Measurements from ENCODE around the gene CDC42EP3.

The CDC42EP3 gene

GRCh38 chr2:37610638-37611289 lies 60.7 kb downstream of the CDC42EP3 start:
- Histone ChIP-seq H3K4me3 (ENCODE audit: low read depth in 1 of 2, low read length in 2 of 2) (no peak overlapping the region), H3K4me2 (ENCODE audit: insufficient read depth, low read length) (no peak overlapping the region), H3K27ac (ENCODE audit: low read length) (no peak overlapping the region), H3K36me3 (ENCODE audit: insufficient read depth, low read length) (no peaks in the 10 kb centered on the region), H3K79me2 (ENCODE audit: insufficient read depth, low read length) (no peaks in the 10 kb centered on the region), H3K9me3 (ENCODE audit: insufficient read depth, low read length, severe bottlenecking) (no peaks in the 10 kb centered on the region), H3K4me1 (ENCODE audit: insufficient read depth, low read length) (no peaks in the 10 kb centered on the region), H2AFZ (ENCODE audit: low read depth, low read length) (no peak overlapping the region), H4K20me1 (ENCODE audit: insufficient read depth, low read length) (no peaks in the 10 kb centered on the region), H3K27me3 (ENCODE audit: insufficient read depth, low read length, poor library complexity) (no peaks in the 10 kb centered on the region), H3K9ac (ENCODE audit: low read depth, low read length) (no peak overlapping the region)
- TF ChIP-seq CTCF (IDR thresholded peaks at IDR 0.05; ENCODE audit: borderline replicate concordance, extremely low read depth, low read length, poor library complexity, severe bottlenecking), result no peak
- no peak for TF ChIP-seq EZH2 (IDR thresholded peaks at IDR 0.05; ENCODE audit: borderline replicate concordance, low read depth, low read length, severe bottlenecking)
- DNase-seq, result no peak
- ATAC-seq (ENCODE audit: insufficient read depth, low read depth), result no peak

- Histone ChIP-seq H3K27ac (ENCODE audit: low read length) (no peak overlapping the region), H4K20me1 (ENCODE audit: insufficient read depth, low read length) (no peaks in the 10 kb centered on the region), H3K36me3 (ENCODE audit: insufficient read depth, low read length) (no peaks in the 10 kb centered on the region), H3K4me2 (ENCODE audit: insufficient read depth, low read length) (no peak overlapping the region), H2AFZ (ENCODE audit: low read depth, low read length) (no peak overlapping the region), H3K9ac (ENCODE audit: low read depth, low read length) (no peak overlapping the region), H3K79me2 (ENCODE audit: insufficient read depth, low read length) (no peaks in the 10 kb centered on the region), H3K4me3 (ENCODE audit: low read depth in 1 of 2, low read length in 2 of 2) (no peak overlapping the region), H3K4me1 (ENCODE audit: insufficient read depth, low read length) (no peaks in the 10 kb centered on the region), H3K9me3 (ENCODE audit: insufficient read depth, low read length, severe bottlenecking) (no peaks in the 10 kb centered on the region), H3K27me3 (ENCODE audit: insufficient read depth, low read length, poor library complexity) (no peaks in the 10 kb centered on the region)
- ATAC-seq (ENCODE audit: insufficient read depth, low read depth), result no peak
- no peak for TF ChIP-seq EZH2 (IDR thresholded peaks at IDR 0.05; ENCODE audit: borderline replicate concordance, low read depth, low read length, severe bottlenecking)
- no peak for DNase-seq
Observed at GRCh38 chr2:37609782-37610181, 61.7 kb downstream of the CDC42EP3 start.

- no peak overlapping the region for H3K9ac ChIP-seq (ENCODE audit: low read depth, low read length)
- no peaks in the 10 kb centered on the region for H3K79me2 ChIP-seq (ENCODE audit: insufficient read depth, low read length)
- H3K27me3 ChIP-seq (ENCODE audit: insufficient read depth, low read length, poor library complexity), result peaks cover 13% of the 10 kb centered on the region
- no peak overlapping the region for H2AFZ ChIP-seq (ENCODE audit: low read depth, low read length)
- no peaks in the 10 kb centered on the region for H3K9me3 ChIP-seq (ENCODE audit: insufficient read depth, low read length, severe bottlenecking)
- no peaks in the 10 kb centered on the region for H3K36me3 ChIP-seq (ENCODE audit: insufficient read depth, low read length)
- H3K27ac ChIP-seq (ENCODE audit: low read length), result no peak overlapping the region
- H4K20me1 ChIP-seq (ENCODE audit: insufficient read depth, low read length), result no peaks in the 10 kb centered on the region
- ATAC-seq (ENCODE audit: insufficient read depth, low read depth) (no peak), DNase-seq (no peak)
- H3K4me3 ChIP-seq (ENCODE audit: low read depth in 1 of 2, low read length in 2 of 2), result no peak overlapping the region
- H3K4me1 ChIP-seq (ENCODE audit: insufficient read depth, low read length), result no peaks in the 10 kb centered on the region
- no peak overlapping the region for H3K4me2 ChIP-seq (ENCODE audit: insufficient read depth, low read length)
- no peak for TF ChIP-seq EZH2 (IDR thresholded peaks at IDR 0.05; ENCODE audit: borderline replicate concordance, low read depth, low read length, severe bottlenecking)
Observed at GRCh38 chr2:37604716-37605115, 66.7 kb downstream of the CDC42EP3 start.

- no peak for ATAC-seq (ENCODE audit: insufficient read depth, low read depth)
Observed at GRCh38 chr2:37602702-37603101, 68.7 kb downstream of the CDC42EP3 start.

More at GRCh38 chr2:37602702-37603101, 68.7 kb downstream of the CDC42EP3 start:
- Histone ChIP-seq H4K20me1 (ENCODE audit: insufficient read depth, low read length) (no peaks in the 10 kb centered on the region), H3K36me3 (ENCODE audit: insufficient read depth, low read length) (no peaks in the 10 kb centered on the region), H3K4me3 (ENCODE audit: low read depth in 1 of 2, low read length in 2 of 2) (no peak overlapping the region), H3K79me2 (ENCODE audit: insufficient read depth, low read length) (no peaks in the 10 kb centered on the region), H3K9me3 (ENCODE audit: insufficient read depth, low read length, severe bottlenecking) (no peaks in the 10 kb centered on the region), H3K4me1 (ENCODE audit: insufficient read depth, low read length) (no peaks in the 10 kb centered on the region), H3K9ac (ENCODE audit: low read depth, low read length) (no peak overlapping the region), H2AFZ (ENCODE audit: low read depth, low read length) (no peak overlapping the region), H3K4me2 (ENCODE audit: insufficient read depth, low read length) (no peak overlapping the region), H3K27ac (ENCODE audit: low read length) (no peak overlapping the region), H3K27me3 (ENCODE audit: insufficient read depth, low read length, poor library complexity) (peaks cover 13% of the 10 kb centered on the region)
- TF ChIP-seq CTCF (IDR thresholded peaks at IDR 0.05; ENCODE audit: borderline replicate concordance, extremely low read depth, low read length, poor library complexity, severe bottlenecking) (no peak), EZH2 (IDR thresholded peaks at IDR 0.05; ENCODE audit: borderline replicate concordance, low read depth, low read length, severe bottlenecking) (no peak)
- no peak for DNase-seq

Measured in DND-41 (cell line).